Stimulated activated CD8-positive, alpha-beta memory T cell treated with anti-CD3 and anti-CD28 coated beads, Interleukin-2, amount 100 ng/mL, for 1 hour (primary cell): Measurements from ENCODE around the gene CERS6.

Source experiments
- DNase-seq, 2 donors: peaks; one replicate each; pipeline ENCODE4 v3.0.0-alpha.2; 2020; ENCODE audit warnings: low read depth in 2 of 2

The CERS6 gene

GRCh38 chr2:168702579-168702978 is 246.5 kb downstream of the CERS6 start:
- DNase-seq = no peak

- no peak for DNase-seq
Measured at GRCh38 chr2:168703926-168704325, 247.9 kb downstream of the CERS6 start.

- DNase-seq = no peak
Measured at GRCh38 chr2:168705534-168706470, 249.7 kb downstream of the CERS6 start.

GRCh38 chr2:168706806-168707205 is 250.7 kb downstream of the CERS6 start:
- DNase-seq = no peak

GRCh38 chr2:168708080-168708479 is 252.0 kb downstream of the CERS6 start:
- no peak for DNase-seq

GRCh38 chr2:168710754-168711467 is 254.8 kb downstream of the CERS6 start:
- no peak for DNase-seq

- DNase-seq = no peak
Measured at GRCh38 chr2:168712053-168712452, 256.0 kb downstream of the CERS6 start.

GRCh38 chr2:168713325-168713724 is 257.3 kb downstream of the CERS6 start:
- no peak for DNase-seq

- DNase-seq = no peak
Measured at GRCh38 chr2:168715849-168716248, 259.8 kb downstream of the CERS6 start.

GRCh38 chr2:168716839-168717238 is 260.8 kb downstream of the CERS6 start:
- no peak for DNase-seq

- no peak for DNase-seq
Measured at GRCh38 chr2:168717790-168718502, 261.9 kb downstream of the CERS6 start.

- no peak for DNase-seq
Measured at GRCh38 chr2:168718622-168719021, 262.6 kb downstream of the CERS6 start.

- no peak for DNase-seq
Measured at GRCh38 chr2:168719446-168719845, 263.4 kb downstream of the CERS6 start.

GRCh38 chr2:168722592-168722991 is 266.5 kb downstream of the CERS6 start:
- no peak for DNase-seq

- DNase-seq = no peak
Measured at GRCh38 chr2:168723275-168723899, 267.3 kb downstream of the CERS6 start.

- DNase-seq = no peak
Measured at GRCh38 chr2:168726375-168726774, 270.3 kb downstream of the CERS6 start.

- DNase-seq = no peak
Measured at GRCh38 chr2:168727904-168728470, 271.9 kb downstream of the CERS6 start.

- no peak for DNase-seq
Measured at GRCh38 chr2:168729455-168729854, 273.4 kb downstream of the CERS6 start.

- no peak for DNase-seq
Measured at GRCh38 chr2:168730344-168730743, 274.3 kb downstream of the CERS6 start.

- DNase-seq = no peak
Measured at GRCh38 chr2:168731002-168731401, 274.9 kb downstream of the CERS6 start.

GRCh38 chr2:168731616-168732015 is 275.5 kb downstream of the CERS6 start:
- DNase-seq = no peak
